NB4 (cell line): Measurements from ENCODE around the gene KIRREL3.

ENCODE experiments used
- CTCF ChIP-seq: IDR thresholded peaks from one replicate; pipeline ENCODE4 v1.5.1; 2012; ENCODE audit warnings: low read depth, low read length
- MAX ChIP-seq: IDR thresholded peaks from 2 replicates; pipeline ENCODE4 v1.6.1; 2011; ENCODE audit warnings: low read depth, low read length
- MYC ChIP-seq: IDR thresholded peaks from 2 replicates; pipeline ENCODE4 v1.6.1; 2011; ENCODE audit warnings: low read depth, low read length
- POLR2A ChIP-seq: IDR thresholded peaks from 2 replicates; pipeline ENCODE4 v1.6.1; 2011; ENCODE audit warnings: mild to moderate bottlenecking; ENCODE audit not compliant: insufficient read length; ENCODE audit errors: extremely low read depth

- TF ChIP-seq CTCF (no peak), POLR2A (no peak), MAX (no peak), MYC (no peak)
Observed at GRCh38 chr11:126800009-126800408, 200.6 kb downstream of the KIRREL3 start.
